Endothelial cell of hepatic sinusoid (primary cell): Measurements from ENCODE around the gene CSRP3.

Experiments
- in situ Hi-C: cut with HindIII; loops from 2 replicates; pipeline ENCODE4 v1.10.0; 2017; ENCODE audit warnings: low sequenced_read_pairs

Gene CSRP3

DNA sequence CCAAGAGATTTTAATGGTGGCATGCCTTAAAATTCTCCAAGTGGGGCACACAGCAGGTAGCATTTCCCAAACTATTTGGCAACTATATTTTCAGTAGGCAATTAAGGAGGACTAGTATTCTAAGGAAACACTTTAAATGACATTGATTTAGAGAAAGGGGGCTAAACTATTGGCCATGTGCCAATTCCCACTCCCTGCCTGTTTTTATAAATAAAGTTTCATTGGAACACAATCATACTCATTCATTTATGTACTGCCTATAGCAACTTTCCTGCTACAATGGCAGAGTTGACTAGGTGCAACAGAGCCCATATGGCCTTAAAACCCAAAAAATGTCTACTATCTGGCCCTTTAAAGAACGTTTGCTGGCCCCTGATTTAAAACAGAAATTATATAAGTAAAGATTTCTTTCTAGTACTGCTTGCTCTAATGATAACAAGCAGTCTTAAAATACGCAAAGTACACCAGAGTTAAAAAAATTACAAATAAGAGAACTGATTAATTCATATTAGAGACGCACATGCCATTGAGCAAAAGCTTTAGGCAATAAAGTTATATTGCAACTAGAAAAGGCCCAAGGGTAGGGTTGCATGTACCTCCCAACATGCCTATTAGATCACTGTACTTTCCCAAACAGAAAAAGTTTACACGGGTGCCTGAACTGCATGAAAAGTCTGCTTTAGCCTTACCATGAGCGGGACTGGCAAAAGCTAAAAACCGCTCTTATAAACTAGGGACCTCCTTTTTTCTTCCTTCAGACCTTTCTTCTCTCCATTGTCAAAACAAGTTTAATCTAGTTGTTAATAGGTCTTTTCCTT is 24.8 kb upstream of the CSRP3 start:
- in situ Hi-C loops: no loop called here

- in situ Hi-C loops: no loop called here
Observed at GRCh38 chr11:19225581-19225980, 23.8 kb upstream of the CSRP3 start.

- in situ Hi-C loops: no loop called here
Observed at GRCh38 chr11:19225123-19225522, 23.3 kb upstream of the CSRP3 start.

GRCh38 chr11:19220903-19221724 is 19.3 kb upstream of the CSRP3 start:
- in situ Hi-C loops: no loop called here

DNA sequence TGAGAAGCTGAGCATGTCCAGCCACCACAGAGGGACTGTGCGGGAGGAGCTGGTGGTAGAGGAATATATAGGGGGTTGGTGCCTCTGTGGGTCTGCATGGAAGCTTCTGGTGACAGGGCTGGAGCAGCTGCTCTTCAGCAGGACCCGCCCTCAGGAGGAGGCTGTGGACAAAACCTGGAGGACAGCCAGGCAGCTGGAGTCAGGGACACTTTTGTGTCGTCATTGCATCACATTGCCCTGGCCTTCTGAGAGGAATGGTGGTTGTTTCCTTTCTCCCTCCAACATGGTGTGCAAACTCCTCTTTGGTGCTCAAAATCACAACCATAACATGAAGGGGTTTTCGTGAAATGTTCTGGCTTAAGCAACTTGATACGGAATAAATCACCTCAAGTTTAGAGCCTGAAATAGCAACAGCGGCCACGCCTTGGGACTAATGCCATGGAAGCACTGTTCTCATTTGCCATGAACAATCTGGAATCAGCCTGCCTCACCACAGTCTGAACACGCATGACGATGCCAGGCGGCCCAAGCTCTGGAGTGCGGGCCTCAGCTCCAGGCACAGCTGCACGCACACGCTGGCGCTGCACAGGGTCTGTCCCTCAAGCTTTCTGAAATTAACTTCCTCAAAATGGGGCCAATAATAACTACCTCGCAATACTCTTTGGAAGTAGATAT is 17.1 kb upstream of the CSRP3 start:
- in situ Hi-C loops: no loop called here

DNA sequence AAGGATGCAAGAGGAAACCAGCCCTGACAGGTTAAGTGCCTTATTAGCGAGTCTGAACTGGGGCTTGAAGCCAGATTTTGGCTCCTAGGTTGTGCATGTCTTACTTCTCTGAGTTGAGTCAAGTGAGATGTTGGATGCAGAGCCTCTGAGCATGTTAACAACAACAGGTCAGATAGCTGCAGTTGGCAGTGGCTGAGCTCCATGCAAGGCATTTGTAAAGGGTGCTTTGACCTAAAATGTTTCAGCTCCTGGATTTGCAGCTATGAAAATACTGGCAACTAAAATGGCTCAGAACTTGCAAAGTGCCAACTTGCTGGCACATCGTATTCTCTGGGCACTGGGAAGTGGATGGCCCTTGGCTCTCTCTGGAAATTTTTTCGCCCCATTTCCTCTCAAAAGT is 16.4 kb upstream of the CSRP3 start:
- in situ Hi-C loops: no loop called here

DNA sequence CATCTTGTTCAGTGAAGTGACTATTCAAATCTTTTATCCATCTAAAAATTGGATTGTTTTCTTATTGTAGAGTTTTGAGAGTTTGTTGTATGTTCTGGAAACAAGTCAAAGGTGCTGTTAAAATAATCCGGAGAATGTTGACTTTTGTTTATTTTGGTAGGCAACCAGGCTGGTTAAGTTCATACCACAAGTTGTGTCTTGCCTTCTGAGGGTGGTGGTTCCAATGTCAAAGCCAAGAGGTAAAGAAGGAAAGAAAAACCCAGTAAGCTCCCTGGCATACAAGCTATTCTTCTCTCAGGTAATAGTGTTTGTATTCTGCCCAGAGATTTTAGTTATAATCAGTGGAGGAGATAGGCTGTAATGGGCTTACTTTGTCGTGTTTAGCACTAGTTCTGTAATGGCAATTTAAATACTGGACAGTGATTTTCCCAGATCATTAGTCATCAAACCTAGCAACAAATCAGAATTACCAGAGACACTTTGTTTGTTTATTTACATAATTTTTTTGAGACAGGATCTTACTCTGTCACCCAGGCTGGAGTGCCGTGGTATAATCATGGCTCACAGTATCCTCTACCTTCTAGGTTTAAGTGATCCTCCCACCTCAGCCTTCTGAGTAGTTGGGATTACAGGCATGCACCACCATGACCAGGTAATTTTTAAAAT is 15.1 kb upstream of the CSRP3 start:
- in situ Hi-C loops: no loop called here

- in situ Hi-C loops: no loop called here
Observed at GRCh38 chr11:19216021-19216420, 14.2 kb upstream of the CSRP3 start.

DNA sequence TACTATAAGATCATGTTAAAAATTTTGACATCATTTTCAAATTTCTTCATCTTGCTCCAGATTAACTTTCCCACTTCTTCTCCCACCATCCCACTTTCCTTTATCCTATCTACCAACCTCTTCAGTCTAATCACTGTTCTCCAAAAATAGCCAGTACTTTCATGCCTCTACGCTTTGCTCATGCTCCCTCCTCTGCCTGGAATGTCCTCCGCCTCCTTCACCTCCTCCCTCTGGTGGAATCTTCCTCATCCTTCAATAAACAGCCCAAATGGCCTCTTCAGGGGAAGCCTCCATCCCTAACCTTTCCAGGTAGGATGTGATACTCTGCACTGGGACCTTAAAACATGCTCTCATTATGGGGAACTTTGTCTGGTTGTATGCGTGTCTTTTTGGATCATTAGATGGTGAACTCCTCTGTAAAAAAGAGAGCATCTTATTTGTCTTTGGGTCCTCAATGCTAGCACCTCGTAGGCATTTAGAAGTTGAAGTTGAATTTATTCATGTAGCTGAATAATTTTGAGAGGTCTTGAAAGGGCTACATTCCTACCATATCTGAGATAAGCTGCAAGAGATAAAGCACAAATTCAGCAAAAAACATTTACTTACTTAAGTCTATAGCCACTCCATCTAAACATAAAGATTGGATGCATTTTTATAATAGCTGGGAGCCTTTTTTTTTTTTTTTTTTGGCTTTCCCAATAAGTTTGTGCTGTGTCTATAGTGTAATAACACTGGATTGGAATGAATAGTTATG is 8.0 kb upstream of the CSRP3 start:
- in situ Hi-C loops: no loop called here

- in situ Hi-C loops: no loop called here
Observed at GRCh38 chr11:19208959-19209546, 7.3 kb upstream of the CSRP3 start.

DNA sequence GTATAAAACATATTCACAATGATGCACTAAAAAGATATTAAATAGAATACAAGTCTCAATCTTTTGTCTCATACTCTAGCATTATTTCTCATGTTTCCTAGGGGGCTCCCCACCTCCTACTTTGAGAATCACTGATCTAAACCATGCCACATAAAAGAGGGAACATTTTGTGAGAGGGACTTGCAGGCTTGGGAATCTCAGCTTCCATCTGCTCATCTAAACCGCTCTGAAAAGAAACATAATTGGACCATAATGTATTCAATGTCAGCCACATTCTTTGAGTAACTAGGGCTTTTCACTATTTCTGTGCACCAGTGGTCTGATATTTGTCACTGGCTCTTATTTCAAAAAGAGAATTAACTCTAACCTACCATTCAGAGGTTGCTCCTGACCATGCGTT is 6.4 kb upstream of the CSRP3 start:
- in situ Hi-C loops: no loop called here

- in situ Hi-C loops: no loop called here
Observed at GRCh38 chr11:19204836-19205235, 3.1 kb upstream of the CSRP3 start.

GRCh38 chr11:19200410-19201201 is 1.2 kb downstream of the CSRP3 start:
- in situ Hi-C loops: no loop called here

DNA sequence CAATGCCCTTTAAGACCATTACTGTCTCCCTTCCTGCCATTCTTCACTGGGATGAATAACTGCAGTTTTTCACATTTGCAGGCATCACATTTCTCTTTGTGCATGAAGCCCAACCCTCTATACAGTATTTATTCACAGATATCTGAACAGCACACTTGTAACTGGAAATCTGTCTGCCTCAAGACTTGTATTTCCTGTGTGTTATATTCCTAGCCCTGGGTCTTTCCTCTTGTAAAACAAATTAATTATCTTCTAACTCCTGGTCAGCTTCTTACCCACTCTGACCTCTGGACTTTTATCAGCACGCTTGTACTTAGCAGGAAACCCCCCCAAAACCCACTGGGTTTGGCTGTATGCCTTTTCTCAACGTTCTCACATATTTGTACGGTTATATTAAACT is 2.0 kb downstream of the CSRP3 start:
- in situ Hi-C loops: no loop called here

- in situ Hi-C loops: no loop called here
Observed at GRCh38 chr11:19199048-19199447, 2.7 kb downstream of the CSRP3 start.

DNA sequence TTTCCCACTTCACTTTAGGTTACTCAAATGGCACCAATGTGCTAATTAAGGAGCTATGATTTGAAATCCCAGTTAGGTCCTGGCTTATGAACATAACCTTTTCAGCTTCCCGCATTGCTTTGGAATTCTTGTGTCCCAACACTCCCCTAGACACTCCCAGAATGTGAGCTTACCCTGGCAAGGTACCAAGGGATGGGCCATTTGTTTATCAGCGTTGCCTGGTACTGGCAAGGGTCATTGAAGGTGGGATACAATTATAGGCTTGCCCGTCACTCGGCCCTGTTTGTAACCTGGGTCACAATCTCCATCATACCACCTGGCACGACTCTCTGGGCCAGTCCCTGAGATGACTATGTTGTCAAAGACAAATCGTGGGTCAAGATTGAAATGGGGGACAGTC is 5.4 kb downstream of the CSRP3 start:
- in situ Hi-C loops: no loop called here

GRCh38 chr11:19194620-19195308 is 7.0 kb downstream of the CSRP3 start:
- in situ Hi-C loops: no loop called here

DNA sequence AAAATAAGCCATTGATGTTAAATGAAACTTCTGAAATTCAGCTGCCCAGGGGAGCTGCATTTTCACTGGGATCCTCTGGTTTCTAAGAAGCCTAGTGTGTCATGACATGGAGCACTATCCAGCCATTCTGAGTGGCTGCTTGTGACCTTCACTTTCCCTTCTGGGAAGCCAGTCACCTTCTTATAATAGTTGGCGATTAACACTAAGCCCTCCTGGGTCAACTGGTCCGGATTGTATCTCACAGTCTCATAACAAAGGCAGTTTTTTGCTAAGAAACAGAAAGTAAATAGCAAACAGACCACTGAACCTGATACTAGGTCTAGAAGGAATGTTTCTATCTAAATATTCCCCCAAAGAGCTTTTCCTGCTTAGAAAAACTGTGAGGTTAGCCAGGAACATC is 7.9 kb downstream of the CSRP3 start:
- in situ Hi-C loops: no loop called here
